ENCODE measurements around the gene GRM8.

- TF ChIP-seq EZH2phosphoT487 (IDR thresholded peaks at IDR 0.05; ENCODE audit: borderline replicate concordance, low read length) = no peak
- TF ChIP-seq CTCF (conservative IDR thresholded peaks at IDR 0.05; ENCODE audit: low read depth, low read length) = no peak
- no peak for TF ChIP-seq EZH2 (IDR thresholded peaks at IDR 0.05; ENCODE audit: low read length, unreplicated experiment)
Measured at GRCh38 chr7:126702242-126703016, 550.3 kb downstream of the GRM8 start.

Measured in PC-3 (cell line).